HG03060 (cell line): ENCODE results near the gene THAP3.

ENCODE experiments used
- ATAC-seq: cut with Tn5 transposase; IDR thresholded peaks from one replicate; pipeline ENCODE4 v1.9.1; 2021; ENCODE audit warnings: low read depth, moderate number of reproducible peaks; ENCODE audit not compliant: unreplicated experiment

The THAP3 gene

GRCh38 chr1:6603915-6604558 lies 20.6 kb upstream of the THAP3 start:
- ATAC-seq, result no peak

GRCh38 chr1:6612641-6613360 lies 11.9 kb upstream of the THAP3 start:
- ATAC-seq, result peak; percentile 1

- peak; percentile 80 for ATAC-seq
Measured at GRCh38 chr1:6613361-6614018, 11.2 kb upstream of the THAP3 start, which contains the start of gene PHF13. PHF13 (plus strand) TSS chr1:6613731; CDS start chr1:6614067, 336 bp downstream.

- ATAC-seq, result no peak
Measured at GRCh38 chr1:6614019-6614928, 10.4 kb upstream of the THAP3 start.

- no peak for ATAC-seq
Measured at GRCh38 chr1:6614929-6615785, 9.5 kb upstream of the THAP3 start.

GRCh38 chr1:6619045-6619444 lies 5.6 kb upstream of the THAP3 start:
- ATAC-seq, result no peak

GRCh38 chr1:6621429-6622391 lies 3.0 kb upstream of the THAP3 start:
- no peak for ATAC-seq

GRCh38 chr1:6622396-6623152 lies 2.1 kb upstream of the THAP3 start:
- ATAC-seq, result no peak

- ATAC-seq, result no peak
Measured at GRCh38 chr1:6623269-6623965, 1.3 kb upstream of the THAP3 start.

- no peak for ATAC-seq
Measured at GRCh38 chr1:6625584-6626149, 999 bp downstream of the THAP3 start.

- no peak for ATAC-seq
Measured at GRCh38 chr1:6627031-6627430, 2.4 kb downstream of the THAP3 start.

- no peak for ATAC-seq
Measured at GRCh38 chr1:6627841-6628545, 3.3 kb downstream of the THAP3 start.

GRCh38 chr1:6628971-6629479 lies 4.4 kb downstream of the THAP3 start:
- ATAC-seq, result no peak

- ATAC-seq, result no peak
Measured at GRCh38 chr1:6630027-6630426, 5.4 kb downstream of the THAP3 start.

- ATAC-seq, result no peak
Measured at GRCh38 chr1:6631058-6631457, 6.4 kb downstream of the THAP3 start.
